CD14-positive monocyte (primary cell): ENCODE data around the gene CD276. TPM values are rescaled to one million over a fixed set of nuclear protein-coding genes. Genes with fewer than 3 reads are reported as not detected.
A peak's percentile ranks its signal among the peaks of the same experiment; 100 is the strongest.

ENCODE experiments used
- DNase-seq, 3 donors: peaks; one replicate each; pipeline ENCODE4 v3.0.0-alpha.2; 2011 to 2022
- H2AFZ ChIP-seq: 2 replicates; pipeline ENCODE4 v1.6.0; 2012; ENCODE audit warnings: mild to moderate bottlenecking, low read depth, low read length, inconsistent platforms; ENCODE audit not compliant: insufficient read depth, poor library complexity, severe bottlenecking
- H3K27ac ChIP-seq, 2 donors: 1 replicate in 1 of 2; 2 replicates in 1 of 2; pipeline ENCODE4 v1.5.1; 2012 to 2013; ENCODE audit warnings: low read length in 2 of 2, control low read depth in 1 of 2, inconsistent platforms in 1 of 2, low read depth in 1 of 2, mild to moderate bottlenecking in 1 of 2
- H3K27me3 ChIP-seq, 2 donors: one replicate each; pipeline versions ENCODE4 v1.6.0 to v1.6.1; 2011 to 2013; ENCODE audit warnings: low read length in 2 of 2; ENCODE audit not compliant: control insufficient read depth in 2 of 2, insufficient read depth in 2 of 2
- H3K36me3 ChIP-seq, 2 donors: replicated peaks in 1 of 2; 1 replicate in 1 of 2; 2 replicates in 1 of 2; pipeline versions ENCODE4 v1.5.1 to v1.6.1; 2012 to 2013; ENCODE audit warnings: low read length in 2 of 2, control low read depth in 1 of 2, inconsistent platforms in 1 of 2, mild to moderate bottlenecking in 1 of 2; ENCODE audit not compliant: insufficient read depth in 2 of 2, control insufficient read depth in 1 of 2
- H3K4me1 ChIP-seq, 2 donors: 1 replicate in 1 of 2; 2 replicates in 1 of 2; pipeline versions ENCODE4 v1.5.1 to v1.6.1; 2012 to 2013; ENCODE audit warnings: low read length in 2 of 2, control low read depth in 1 of 2, inconsistent platforms in 1 of 2, mild to moderate bottlenecking in 1 of 2, moderate library complexity in 1 of 2; ENCODE audit not compliant: insufficient read depth in 2 of 2, control insufficient read depth in 1 of 2
- H3K4me2 ChIP-seq: replicated peaks from 2 replicates; pipeline ENCODE3; 2012; ENCODE audit warnings: low read length, moderate library complexity, mild to moderate bottlenecking; ENCODE audit not compliant: poor library complexity, severe bottlenecking; ENCODE audit errors: extremely low read depth
- H3K4me3 ChIP-seq, 3 experiments: fragments of 200-600 bp in 1 of 3; sonication (generic) in 1 of 3; replicated peaks in 1 of 3; 1 replicate in 2 of 3; 2 replicates in 1 of 3; pipeline ENCODE4 v1.5.1; 2011 to 2013; ENCODE audit warnings: low read length in 3 of 3, mild to moderate bottlenecking in 3 of 3, control low read depth in 2 of 3, low read depth in 2 of 3, inconsistent platforms in 1 of 3, moderate library complexity in 1 of 3
- H3K79me2 ChIP-seq: 2 replicates; pipeline ENCODE4 v1.6.0; 2012; ENCODE audit warnings: mild to moderate bottlenecking, control low read depth, inconsistent platforms, low read length, moderate library complexity; ENCODE audit not compliant: insufficient read depth
- H3K9ac ChIP-seq: 2 replicates; pipeline ENCODE4 v1.6.0; 2017; ENCODE audit warnings: low read length, mild to moderate bottlenecking; ENCODE audit not compliant: insufficient read depth, poor library complexity, severe bottlenecking
- H3K9me3 ChIP-seq, 2 donors: replicated peaks in 1 of 2; 1 replicate in 1 of 2; 2 replicates in 1 of 2; pipeline versions ENCODE4 v1.5.1 to v1.6.1; 2012 to 2013; ENCODE audit warnings: low read length in 2 of 2, control low read depth in 1 of 2; ENCODE audit not compliant: control insufficient read depth in 1 of 2, insufficient read depth in 1 of 2
- H4K20me1 ChIP-seq: 2 replicates; pipeline ENCODE4 v1.6.0; 2012; ENCODE audit warnings: mild to moderate bottlenecking, low read length, control low read depth, moderate library complexity; ENCODE audit not compliant: insufficient read depth
- H3K27ac Mint-ChIP-seq, 7 donors: one replicate each; pipeline ENCODE4 v1.8.0; 2020; ENCODE audit warnings: mild to moderate bottlenecking in 7 of 7, mixed read lengths in 7 of 7, moderate library complexity in 6 of 7, inconsistent platforms in 2 of 7
- H3K27me3 Mint-ChIP-seq, 3 donors: one replicate each; pipeline ENCODE4 v1.8.0; 2021 to 2022; ENCODE audit warnings: low read depth in 3 of 3, mild to moderate bottlenecking in 3 of 3, mixed read lengths in 3 of 3, moderate library complexity in 3 of 3, inconsistent platforms in 1 of 3
- H3K36me3 Mint-ChIP-seq, 2 donors: one replicate each; pipeline ENCODE4 v1.8.0; 2020; ENCODE audit warnings: mixed read lengths in 2 of 2, inconsistent platforms in 1 of 2, mild to moderate bottlenecking in 1 of 2
- H3K4me1 Mint-ChIP-seq: one replicate; pipeline ENCODE4 v1.8.0; 2020; ENCODE audit warnings: mild to moderate bottlenecking, mixed read lengths
- H3K4me3 Mint-ChIP-seq, 2 donors: one replicate each; pipeline ENCODE4 v1.8.0; 2020; ENCODE audit warnings: mild to moderate bottlenecking in 2 of 2, mixed read lengths in 2 of 2, moderate library complexity in 1 of 2
- H3K9me3 Mint-ChIP-seq, 7 donors: one replicate each; pipeline ENCODE4 v1.8.0; 2020 to 2022; ENCODE audit warnings: mixed read lengths in 7 of 7, mild to moderate bottlenecking in 6 of 7, moderate library complexity in 6 of 7, inconsistent platforms in 2 of 7
- CTCF ChIP-seq: fragments of 200-600 bp; IDR thresholded peaks from one replicate; pipeline ENCODE4 v1.8.0; 2022; ENCODE audit warnings: antibody characterized with exemption, mild to moderate bottlenecking
- WGBS: methylation state at CpG from one replicate; pipeline ENCODE4 v1.1.5; 2013; ENCODE audit warnings: missing lambda C conversion rate; ENCODE audit not compliant: insufficient coverage; 5-methylcytosine and 5-hydroxymethylcytosine counted together
- intact Hi-C, 2 donors: fragments of 100-400 bp; cut with micrococcal nuclease; formaldehyde crosslinking; loops; one replicate each; pipeline versions ENCODE4 v1.15.0 to v1.15.1; 2023
- polyA plus RNA-seq, 3 donors: library from polyadenylated mRNA; depleted of rRNA in 1 of 3; unstranded in 2 of 3; stranded (reverse) in 1 of 3; fragments of 300-500 nt in 2 of 3; fragments of >200 nt in 1 of 3; fragmentation: Illumina TruSeq in 2 of 3; gene quantifications; 1 replicate in 2 of 3; 2 replicates in 1 of 3; pipeline ENCODE4 v1.2.3, GENCODE V29; 2012 to 2021

CD276 gene
- polyA plus RNA-seq, 3 donors: 0.52 to 0.72 (median 0.64) TPM

- Histone ChIP-seq H3K4me2 (no peak overlapping the region), H3K27me3 (no peaks in the 10 kb centered on the region), H3K27ac (no peak overlapping the region), H4K20me1 (no peaks in the 10 kb centered on the region), H3K4me3 (no peak overlapping the region), H3K79me2 (no peaks in the 10 kb centered on the region), H2AFZ (no peak overlapping the region), H3K9ac (no peak overlapping the region), H3K36me3 (no peaks in the 10 kb centered on the region), H3K9me3 (no peaks in the 10 kb centered on the region), H3K4me1 (peaks cover 12 to 15% of the 10 kb centered on the region in 2 donors)
- H3K4me1 Mint-ChIP-seq: peaks cover 18% of the 10 kb centered on the region
- DNase-seq: no peak
- H3K36me3 Mint-ChIP-seq: no peaks in the 10 kb centered on the region
- intact Hi-C loops: no loop called here
- TF ChIP-seq CTCF: no peak
- peak overlapping the region in 1 of 2 donors; percentile 39 for H3K4me3 Mint-ChIP-seq
- H3K9me3 Mint-ChIP-seq: no peaks in the 10 kb centered on the region
- peak overlapping the region in 2 of 7 donors; percentile 27 to 39 for H3K27ac Mint-ChIP-seq
- peaks cover 16 to 25% (median 21%) of the 10 kb centered on the region in 3 donors for H3K27me3 Mint-ChIP-seq
These were observed 27.9 kb downstream of the CD276 start for GRCh38 chr15:73712107-73712506.

- Histone ChIP-seq H3K4me1 (peaks cover 12 to 15% of the 10 kb centered on the region in 2 donors), H2AFZ (no peak overlapping the region), H3K4me3 (no peak overlapping the region), H3K9ac (no peak overlapping the region), H3K27me3 (peaks cover 0 to 4% of the 10 kb centered on the region in 2 donors), H4K20me1 (no peaks in the 10 kb centered on the region), H3K79me2 (no peaks in the 10 kb centered on the region), H3K27ac (no peak overlapping the region), H3K9me3 (no peaks in the 10 kb centered on the region), H3K4me2 (no peak overlapping the region), H3K36me3 (no peaks in the 10 kb centered on the region)
- Mint-ChIP-seq H3K9me3 (no peaks in the 10 kb centered on the region), H3K36me3 (no peaks in the 10 kb centered on the region), H3K4me3 (no peak overlapping the region), H3K27me3 (peaks cover 19 to 27% (median 20%) of the 10 kb centered on the region in 3 donors), H3K4me1 (peaks cover 22% of the 10 kb centered on the region), H3K27ac (peak overlapping the region in 1 of 7 donors; percentile 20)
- DNase-seq: no peak
- intact Hi-C loops: no loop called here
- TF ChIP-seq CTCF: no peak
- WGBS: no CpG with 5 or more reads among the region's 5 CpGs
These were observed 30.6 kb downstream of the CD276 start for GRCh38 chr15:73714695-73715301.
